IMR-90 (cell line): ENCODE measurements around the gene VEPH1. TPM values are rescaled to one million over a fixed set of nuclear protein-coding genes. Genes with fewer than 3 reads are reported as not detected.

ENCODE experiments used
- ATAC-seq: fragments of 200-7000 bp; cut with Tn5 transposase; 2 replicates; pipeline ENCODE4 v1.9.1; 2020; ENCODE audit warnings: low read depth, mild to moderate bottlenecking, moderate library complexity
- BruUV-seq: library from RNA; stranded (reverse); fragments of 400-500 nt; replicated peaks from 2 replicates; lab custom pipeline; 2021; lab: Mats Ljungman, UMichigan
- CTCF ChIA-PET: fragments of 300-600 bp; formaldehyde crosslinking; extraction: SDS; loops from one replicate; lab custom pipeline; 2021; ENCODE audit warnings: antibody characterized with exemption; lab: Yijun Ruan, JAX
- POLR2A ChIA-PET: fragments of 300-600 bp; sonication (Branson Sonifier 250); formaldehyde crosslinking; loops from one replicate; lab custom pipeline; 2022; ENCODE audit warnings: antibody characterized with exemption; ENCODE audit not compliant: unreplicated experiment; lab: Charles Lee
- DNase-seq: peaks from one replicate; pipeline ENCODE4 v3.0.0; 2013
- H2AFZ ChIP-seq: replicated peaks from 2 replicates; pipeline ENCODE3; 2013; ENCODE audit warnings: low read length, mild to moderate bottlenecking; ENCODE audit not compliant: poor library complexity
- H2AK5ac ChIP-seq: 2 replicates; pipeline ENCODE4 v1.6.1; 2013; ENCODE audit warnings: low read depth, low read length, inconsistent platforms
- H2AK9ac ChIP-seq: replicated peaks from 2 replicates; pipeline ENCODE3; 2013; ENCODE audit warnings: mild to moderate bottlenecking, low read depth, low read length, moderate library complexity; ENCODE audit not compliant: poor library complexity
- H2BK120ac ChIP-seq: 2 replicates; pipeline ENCODE4 v1.6.1; 2013; ENCODE audit warnings: low read depth, low read length, inconsistent platforms
- H2BK15ac ChIP-seq: 3 replicates; pipeline ENCODE4 v1.6.1; 2013; ENCODE audit warnings: low read depth, low read length, inconsistent platforms
- H2BK20ac ChIP-seq: 2 replicates; pipeline ENCODE4 v1.6.1; 2013; ENCODE audit warnings: low read depth, mild to moderate bottlenecking, inconsistent platforms, low read length, moderate library complexity
- H2BK5ac ChIP-seq: 2 replicates; pipeline ENCODE4 v1.6.1; 2013; ENCODE audit warnings: mild to moderate bottlenecking, low read depth, low read length, inconsistent platforms; ENCODE audit not compliant: poor library complexity, severe bottlenecking
- H3K14ac ChIP-seq: replicated peaks from 2 replicates; pipeline ENCODE4 v1.6.1; 2013; ENCODE audit warnings: low read depth, low read length, inconsistent platforms
- H3K18ac ChIP-seq: 2 replicates; pipeline ENCODE4 v1.6.1; 2013; ENCODE audit warnings: low read depth, low read length, control low read depth
- H3K23ac ChIP-seq: 2 replicates; pipeline ENCODE4 v1.6.1; 2013; ENCODE audit warnings: low read depth, low read length, inconsistent platforms
- H3K27ac ChIP-seq: 2 replicates; pipeline ENCODE4 v1.5.1; 2013; ENCODE audit warnings: mild to moderate bottlenecking, control low read depth, low read length; ENCODE audit not compliant: insufficient read depth
- H3K27me3 ChIP-seq: 2 replicates; pipeline ENCODE4 v1.6.1; 2013; ENCODE audit warnings: low read length; ENCODE audit not compliant: control insufficient read depth, insufficient read depth
- H3K36me3 ChIP-seq: 2 replicates; pipeline ENCODE4 v1.6.1; 2013; ENCODE audit warnings: low read length, mixed read lengths; ENCODE audit not compliant: control insufficient read depth, insufficient read depth
- H3K4ac ChIP-seq: 2 replicates; pipeline ENCODE4 v1.6.1; 2013; ENCODE audit warnings: low read depth, low read length, inconsistent platforms
- H3K4me1 ChIP-seq: 2 replicates; pipeline ENCODE4 v1.6.1; 2013; ENCODE audit warnings: low read length, mixed read lengths; ENCODE audit not compliant: control insufficient read depth, insufficient read depth
- H3K4me2 ChIP-seq: 2 replicates; pipeline ENCODE4 v1.6.1; 2013; ENCODE audit warnings: low read depth, mild to moderate bottlenecking, control low read depth, low read length, moderate library complexity
- H3K4me3 ChIP-seq: 2 replicates; pipeline ENCODE4 v1.5.1; 2013; ENCODE audit warnings: low read depth, mild to moderate bottlenecking, control low read depth, low read length, moderate library complexity; ENCODE audit not compliant: insufficient read depth
- H3K56ac ChIP-seq: 2 replicates; pipeline ENCODE4 v1.6.1; 2013; ENCODE audit warnings: low read length, inconsistent platforms; ENCODE audit not compliant: insufficient read depth; ENCODE audit errors: extremely low read depth
- H3K79me1 ChIP-seq, 2 experiments: 2 replicates each; pipeline ENCODE4 v1.6.1; 2013; ENCODE audit warnings: low read length in 2 of 2, inconsistent platforms in 1 of 2, low read depth in 1 of 2
- H3K9ac ChIP-seq: 2 replicates; pipeline ENCODE4 v1.6.1; 2013; ENCODE audit warnings: low read depth, low read length, control low read depth
- H3K9me1 ChIP-seq: 2 replicates; pipeline ENCODE4 v1.6.1; 2013; ENCODE audit warnings: low read length, inconsistent platforms; ENCODE audit not compliant: insufficient read depth
- H3K9me3 ChIP-seq: 2 replicates; pipeline ENCODE4 v1.6.1; 2013; ENCODE audit warnings: low read length; ENCODE audit not compliant: control insufficient read depth, insufficient read depth
- H4K20me1 ChIP-seq: 2 replicates; pipeline ENCODE4 v1.6.1; 2013; ENCODE audit warnings: low read length, inconsistent platforms; ENCODE audit not compliant: insufficient read depth
- H4K5ac ChIP-seq: 2 replicates; pipeline ENCODE4 v1.6.1; 2013; ENCODE audit warnings: mild to moderate bottlenecking, low read depth, low read length, control low read depth
- H4K8ac ChIP-seq, 2 experiments: 2 replicates each; pipeline ENCODE4 v1.6.1; 2013; ENCODE audit warnings: low read depth in 2 of 2, low read length in 2 of 2, control low read depth in 1 of 2, inconsistent platforms in 1 of 2
- H4K91ac ChIP-seq: 2 replicates; pipeline ENCODE4 v1.6.1; 2013; ENCODE audit warnings: low read depth, low read length, inconsistent platforms; ENCODE audit not compliant: insufficient read depth
- CEBPB ChIP-seq: IDR thresholded peaks from 2 replicates; pipeline ENCODE4 v1.6.1; 2012; ENCODE audit warnings: low read depth, low read length, improper control_type of control experiment
- MXI1 ChIP-seq: IDR thresholded peaks from 2 replicates; pipeline ENCODE4 v1.6.1; 2012; ENCODE audit warnings: low read depth, mild to moderate bottlenecking, low read length, moderate library complexity, borderline replicate concordance
- SMC3 ChIP-seq: fragments of 150-350 bp; IDR thresholded peaks from 2 replicates; pipeline ENCODE4 v1.6.1; 2016; ENCODE audit warnings: low read depth, mild to moderate bottlenecking, antibody characterized with exemption, low read length, moderate library complexity
- dilution Hi-C: fragments of 300-500 bp; cut with HindIII; formaldehyde crosslinking; loops from one replicate; pipeline ENCODE4 v1.14.3; 2018; ENCODE audit warnings: low sequenced_read_pairs; ENCODE audit not compliant: unreplicated experiment
- in situ Hi-C: fragments of 300-500 bp; cut with MboI; formaldehyde crosslinking; loops from 3 replicates; pipeline ENCODE4 v1.14.3; 2019; ENCODE audit warnings: low sequenced_read_pairs, inconsistent platforms, mixed read lengths
- intact Hi-C: fragments of 100-400 bp; cut with micrococcal nuclease; formaldehyde crosslinking; loops from 2 replicates; pipeline ENCODE4 v1.10.0; 2022
- polyA plus RNA-seq, 3 experiments: library from polyadenylated mRNA; depleted of rRNA; stranded (reverse); fragments of >200 nt; gene quantifications; 2 replicates each; pipeline ENCODE4 v1.2.3, GENCODE V29; 2012; ENCODE audit warnings: low replicate concordance in 1 of 3
- total RNA-seq: library from RNA; depleted of rRNA; stranded (reverse); fragments of >200 nt; gene quantifications from 2 replicates; pipeline ENCODE4 v1.2.3, GENCODE V29; 2012

Gene VEPH1
- total and polyA plus RNA-seq, 2 of the 4 experiments (the other 2 are of a cell fraction), result 30.5 to 130 TPM

GRCh38 chr3:157516928-157517327, 13.7 kb upstream of the VEPH1 start:
- Histone ChIP-seq H2AFZ (no peak overlapping the region), H2AK9ac (no peak overlapping the region), H2BK15ac (no peak overlapping the region), H2BK20ac (no peak overlapping the region), H2BK5ac (no peak overlapping the region), H3K9me3 (no peaks in the 10 kb centered on the region), H2AK5ac (no peak overlapping the region), H4K91ac (no peak overlapping the region), H4K5ac (no peak overlapping the region), H3K4me2 (no peak overlapping the region), H2BK120ac (no peak overlapping the region), H3K23ac (no peak overlapping the region), H3K4ac (no peak overlapping the region), H3K27ac (no peak overlapping the region), H3K79me1 (peaks cover 11 to 14% of the 10 kb centered on the region in 2 experiments; a peak in 3 of 4 replicates), H3K27me3 (no peaks in the 10 kb centered on the region), H3K4me1 (no peaks in the 10 kb centered on the region), H3K18ac (no peak overlapping the region), H3K4me3 (no peak overlapping the region), H3K36me3 (no peaks in the 10 kb centered on the region), H3K56ac (no peak overlapping the region), H3K14ac (no peak overlapping the region), H4K20me1 (no peaks in the 10 kb centered on the region), H3K9me1 (no peaks in the 10 kb centered on the region), H4K8ac (no peak overlapping the region), H3K9ac (no peak overlapping the region)
- dilution Hi-C loops (no loop called here), in situ Hi-C loops (no loop called here), intact Hi-C loops (no loop called here)
- no TSS peak for BruUV-seq
- ChIA-PET CTCF (interaction anchor here (1.3 kb wide), 1 partner anchor 16 kb away, joined by 3 read pairs; no protein-coding TSS in a partner anchor), POLR2A (no interaction called here)
- ATAC-seq, result no peak
- TF ChIP-seq SMC3 (no peak), MXI1 (no peak), CEBPB (no peak)
- DNase-seq, result no peak
